HEK293 (cell line): ENCODE results near the gene PFN4.

ENCODE experiments used
- CTCF ChIA-PET: fragments of 350-600 bp; formaldehyde crosslinking; extraction: SDS; loops from one replicate; lab custom pipeline; 2021; ENCODE audit warnings: antibody characterized with exemption; lab: Yijun Ruan, JAX
- POLR2A ChIA-PET: fragments of 300-600 bp; formaldehyde crosslinking; extraction: SDS; loops from one replicate; lab custom pipeline; 2020; ENCODE audit warnings: antibody characterized with exemption, inconsistent platforms; lab: Yijun Ruan, JAX
- H3K27ac ChIP-seq: fragments of 200-500 bp; sonication (Bioruptor generic); 2 replicates; pipeline ENCODE4 v1.5.1; 2014; ENCODE audit warnings: low read depth, low read length, control low read depth, inconsistent platforms; ENCODE audit errors: extremely low read depth
- H3K36me3 ChIP-seq, 2 experiments: fragments of 200-500 bp in 1 of 2; sonication (Bioruptor generic) in 1 of 2; 1 replicate in 1 of 2; 2 replicates in 1 of 2; pipeline ENCODE4 v1.5.1; 2014 to 2017; ENCODE audit warnings: inconsistent platforms in 2 of 2, low read length in 2 of 2; ENCODE audit not compliant: control insufficient read depth in 2 of 2, insufficient read depth in 1 of 2
- H3K4me1 ChIP-seq: fragments of 200-500 bp; sonication (Bioruptor generic); 2 replicates; pipeline ENCODE4 v1.5.1; 2014; ENCODE audit warnings: mild to moderate bottlenecking, low read length, inconsistent platforms; ENCODE audit not compliant: control insufficient read depth, insufficient read depth
- H3K4me3 ChIP-seq: 2 replicates; pipeline ENCODE4 v1.5.1; 2011; ENCODE audit warnings: low read depth, mild to moderate bottlenecking, control low read depth, low read length, moderate library complexity
- H3K9me3 ChIP-seq: fragments of 200-500 bp; sonication (Bioruptor generic); 2 replicates; pipeline ENCODE4 v1.5.1; 2014; ENCODE audit warnings: low read depth, low read length, inconsistent platforms; ENCODE audit not compliant: control insufficient read depth, insufficient read depth
- BCL11A ChIP-seq: fragments of 450-650 bp; formaldehyde crosslinking; IDR thresholded peaks from 2 replicates; pipeline ENCODE4 v1.5.1; 2016; ENCODE audit warnings: low read depth, missing biosample characterization, missing genetic modification characterization
- KLF10 ChIP-seq: fragments of 450-650 bp; IDR thresholded peaks from 2 replicates; pipeline ENCODE4 v1.5.1; 2018; ENCODE audit warnings: missing biosample characterization, mild to moderate bottlenecking, missing genetic modification characterization
- OVOL3 ChIP-seq: fragments of 450-650 bp; formaldehyde crosslinking; IDR thresholded peaks from 2 replicates; pipeline ENCODE4 v1.5.1; 2016; ENCODE audit warnings: missing biosample characterization, missing genetic modification characterization
- REST ChIP-seq: fragments of 450-650 bp; formaldehyde crosslinking; IDR thresholded peaks from 2 replicates; pipeline ENCODE4 v1.5.1; 2016; ENCODE audit warnings: missing biosample characterization, missing genetic modification characterization
- SCRT1 ChIP-seq: fragments of 450-650 bp; formaldehyde crosslinking; IDR thresholded peaks from 2 replicates; pipeline ENCODE4 v1.5.1; 2016; ENCODE audit warnings: missing biosample characterization, missing genetic modification characterization, borderline replicate concordance
- YY1 ChIP-seq: fragments of 450-650 bp; formaldehyde crosslinking; IDR thresholded peaks from 2 replicates; pipeline ENCODE4 v1.5.1; 2018; ENCODE audit warnings: missing biosample characterization, missing genetic modification characterization
- ZBTB26 ChIP-seq: fragments of 450-650 bp; formaldehyde crosslinking; optimal IDR thresholded peaks from 2 replicates; pipeline ENCODE3; 2016; ENCODE audit warnings: missing biosample characterization, mild to moderate bottlenecking, missing genetic modification characterization
- ZFHX2 ChIP-seq: fragments of 450-650 bp; formaldehyde crosslinking; conservative IDR thresholded peaks from 2 replicates; pipeline ENCODE4 v1.5.1; 2016; ENCODE audit warnings: missing biosample characterization, missing genetic modification characterization
- ZNF146 ChIP-seq: fragments of 450-650 bp; formaldehyde crosslinking; IDR thresholded peaks from 2 replicates; pipeline ENCODE4 v1.5.1; 2016; ENCODE audit warnings: missing biosample characterization, missing genetic modification characterization
- ZNF324 ChIP-seq: fragments of 450-650 bp; formaldehyde crosslinking; IDR thresholded peaks from 2 replicates; pipeline ENCODE4 v1.5.1; 2016; ENCODE audit warnings: missing biosample characterization, missing genetic modification characterization
- ZNF335 ChIP-seq: fragments of 450-650 bp; formaldehyde crosslinking; conservative IDR thresholded peaks from 2 replicates; pipeline ENCODE4 v1.5.1; 2016; ENCODE audit warnings: missing biosample characterization, missing genetic modification characterization
- ZNF416 ChIP-seq: fragments of 450-650 bp; formaldehyde crosslinking; IDR thresholded peaks from 2 replicates; pipeline ENCODE4 v1.5.1; 2016; ENCODE audit warnings: missing biosample characterization, missing genetic modification characterization
- ZNF510 ChIP-seq: fragments of 450-650 bp; formaldehyde crosslinking; IDR thresholded peaks from 2 replicates; pipeline ENCODE4 v1.5.1; 2018; ENCODE audit warnings: mild to moderate bottlenecking, missing genetic modification characterization, missing biosample characterization; ENCODE audit not compliant: insufficient replicate concordance
- ZNF626 ChIP-seq: fragments of 450-650 bp; sonication (Bioruptor Pico); formaldehyde crosslinking; IDR thresholded peaks from 2 replicates; pipeline ENCODE4 v1.5.1; 2018; ENCODE audit warnings: missing biosample characterization, missing genetic modification characterization, inconsistent platforms
- ZNF664 ChIP-seq: fragments of 450-650 bp; formaldehyde crosslinking; IDR thresholded peaks from 2 replicates; pipeline ENCODE4 v1.5.1; 2016; ENCODE audit warnings: missing biosample characterization, missing genetic modification characterization
- ZNF777 ChIP-seq: fragments of 450-650 bp; formaldehyde crosslinking; IDR thresholded peaks from 2 replicates; pipeline ENCODE4 v1.5.1; 2017; ENCODE audit warnings: missing biosample characterization, missing genetic modification characterization, borderline replicate concordance
- ZNF785 ChIP-seq: fragments of 450-650 bp; formaldehyde crosslinking; IDR thresholded peaks from 2 replicates; pipeline ENCODE4 v1.5.1; 2016; ENCODE audit warnings: missing biosample characterization, missing genetic modification characterization
- ZNF843 ChIP-seq: fragments of 450-650 bp; formaldehyde crosslinking; IDR thresholded peaks from 2 replicates; pipeline ENCODE4 v1.5.1; 2016; ENCODE audit warnings: missing biosample characterization, missing genetic modification characterization
- TF ChIP-seq, protein P1 (sequence below): fragments of 450-650 bp; IDR thresholded peaks from 2 replicates; pipeline ENCODE4 v1.5.1; 2018; ENCODE audit warnings: missing biosample characterization, missing genetic modification characterization
- TF ChIP-seq, protein P2 (sequence below): fragments of 450-650 bp; formaldehyde crosslinking; IDR thresholded peaks from 2 replicates; pipeline ENCODE4 v1.5.1; 2016; ENCODE audit warnings: missing biosample characterization, missing genetic modification characterization

The PFN4 gene

DNA sequence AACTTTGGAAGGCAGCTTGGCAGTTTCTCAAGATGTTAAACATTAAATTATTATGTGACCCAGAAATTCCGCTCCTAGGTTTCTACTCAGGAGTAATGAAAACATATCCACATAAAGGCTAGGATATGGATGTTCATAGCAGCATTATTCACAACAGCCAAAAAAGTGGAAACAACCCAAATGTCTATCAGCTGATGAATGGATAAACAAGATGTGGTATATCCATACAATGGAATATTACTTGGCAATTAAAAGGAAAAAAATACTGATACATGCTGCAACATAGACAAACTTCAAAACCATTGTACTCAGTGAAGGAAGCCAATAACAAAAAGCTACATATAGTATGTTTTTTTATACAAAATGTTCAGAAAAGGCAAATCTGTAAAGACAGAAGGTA lies 39.4 kb upstream of the PFN4 start:
- POLR2A ChIA-PET = no interaction called here
- H3K4me1 ChIP-seq = no peaks in the 10 kb centered on the region
- H3K36me3 ChIP-seq = no peaks in the 10 kb centered on the region; a peak in 1 of 3 replicates
- H3K4me3 ChIP-seq = no peak overlapping the region
- TF ChIP-seq ZNF843 (tag by site-specific recombination) (no peak), ZNF785 (tag by site-specific recombination) (no peak), YY1 (tag by site-specific recombination) (no peak), ZNF146 (tag by site-specific recombination) (peak; percentile 48; the same call in 1 of the 2 replicates)
- TF ChIP-seq, all 188 proteins: peak for 1
- H3K9me3 ChIP-seq = no peaks in the 10 kb centered on the region
- CTCF ChIA-PET = interaction anchor here (0.9 to 1.0 kb wide), 2 partner anchors 56 to 78 kb away, joined by 3 to 4 read pairs; partner anchors contain the start of gene TP53I3
- H3K27ac ChIP-seq = no peak overlapping the region

GRCh38 chr2:24160761-24161160 lies 37.6 kb upstream of the PFN4 start:
- TF ChIP-seq ZNF416 (tag by site-specific recombination) (no peak), ZNF626 (tag by site-specific recombination) (no peak), REST (tag by site-specific recombination) (no peak)
- TF ChIP-seq, all 188 proteins: peak for 0
- Histone ChIP-seq H3K4me1 (no peaks in the 10 kb centered on the region), H3K9me3 (no peaks in the 10 kb centered on the region), H3K36me3 (no peaks in the 10 kb centered on the region; a peak in 1 of 3 replicates), H3K4me3 (no peak overlapping the region), H3K27ac (no peak overlapping the region)
- ChIA-PET CTCF (interaction anchor here (0.7 to 0.9 kb wide), 2 partner anchors 76 to 222 kb away, joined by 3 to 5 read pairs; partner anchors contain the start of gene TP53I3), POLR2A (no interaction called here)

- Histone ChIP-seq H3K4me1 (no peaks in the 10 kb centered on the region), H3K4me3 (no peak overlapping the region), H3K27ac (no peak overlapping the region), H3K9me3 (no peaks in the 10 kb centered on the region), H3K36me3 (no peaks in the 10 kb centered on the region; a peak in 1 of 3 replicates)
- ChIA-PET CTCF (interaction anchor here (1.8 kb wide), 1 partner anchor 76 kb away, joined by 4 read pairs; the partner anchor contains the start of gene TP53I3), POLR2A (no interaction called here)
- no peak for TF ChIP-seq ZNF510 (tag by site-specific recombination)
- TF ChIP-seq ZNF777 (tag by site-specific recombination) = no peak
- TF ChIP-seq ZNF664 (tag by site-specific recombination) = no peak
Observed at GRCh38 chr2:24159708-24160107, 36.6 kb upstream of the PFN4 start.

DNA sequence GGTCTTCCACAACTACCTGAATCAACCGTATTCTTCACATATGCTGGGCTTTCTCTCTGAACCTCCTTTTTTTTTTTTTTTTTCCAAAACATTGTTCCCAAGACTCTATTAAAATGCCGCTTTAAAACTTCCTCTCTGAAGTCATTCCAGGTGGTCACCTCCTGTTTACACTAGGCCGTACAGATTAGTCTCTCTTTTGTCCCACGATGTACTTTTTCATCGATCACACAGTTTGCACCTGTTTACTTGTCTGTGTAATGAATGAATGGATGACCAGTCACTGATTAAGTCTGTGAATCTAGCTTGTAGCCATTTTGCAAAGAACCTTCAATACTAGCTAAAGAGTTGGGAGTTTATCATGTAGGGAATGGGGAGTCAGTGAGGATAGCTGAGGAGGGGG lies 35.0 kb upstream of the PFN4 start:
- H3K4me3 ChIP-seq = no peak overlapping the region
- no peak overlapping the region for H3K27ac ChIP-seq
- POLR2A ChIA-PET = no interaction called here
- H3K4me1 ChIP-seq = no peaks in the 10 kb centered on the region
- no peaks in the 10 kb centered on the region for H3K9me3 ChIP-seq
- H3K36me3 ChIP-seq = no peaks in the 10 kb centered on the region; a peak in 1 of 3 replicates
- CTCF ChIA-PET = interaction anchor here (1.8 kb wide), 1 partner anchor 74 kb away, joined by 4 read pairs; the partner anchor contains the start of gene TP53I3
- no peak for TF ChIP-seq ZBTB26
- TF ChIP-seq ZNF335 (tag by site-specific recombination) = no peak
- TF ChIP-seq OVOL3 = no peak
- TF ChIP-seq, protein P1, sequence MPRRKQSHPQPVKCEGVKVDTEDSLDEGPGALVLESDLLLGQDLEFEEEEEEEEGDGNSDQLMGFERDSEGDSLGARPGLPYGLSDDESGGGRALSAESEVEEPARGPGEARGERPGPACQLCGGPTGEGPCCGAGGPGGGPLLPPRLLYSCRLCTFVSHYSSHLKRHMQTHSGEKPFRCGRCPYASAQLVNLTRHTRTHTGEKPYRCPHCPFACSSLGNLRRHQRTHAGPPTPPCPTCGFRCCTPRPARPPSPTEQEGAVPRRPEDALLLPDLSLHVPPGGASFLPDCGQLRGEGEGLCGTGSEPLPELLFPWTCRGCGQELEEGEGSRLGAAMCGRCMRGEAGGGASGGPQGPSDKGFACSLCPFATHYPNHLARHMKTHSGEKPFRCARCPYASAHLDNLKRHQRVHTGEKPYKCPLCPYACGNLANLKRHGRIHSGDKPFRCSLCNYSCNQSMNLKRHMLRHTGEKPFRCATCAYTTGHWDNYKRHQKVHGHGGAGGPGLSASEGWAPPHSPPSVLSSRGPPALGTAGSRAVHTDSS = no peak
- no peak for TF ChIP-seq KLF10 (tag by site-specific recombination)
- TF ChIP-seq ZNF324 = no peak
- TF ChIP-seq ZFHX2 = no peak
- no peak for TF ChIP-seq SCRT1
- TF ChIP-seq, protein P2, sequence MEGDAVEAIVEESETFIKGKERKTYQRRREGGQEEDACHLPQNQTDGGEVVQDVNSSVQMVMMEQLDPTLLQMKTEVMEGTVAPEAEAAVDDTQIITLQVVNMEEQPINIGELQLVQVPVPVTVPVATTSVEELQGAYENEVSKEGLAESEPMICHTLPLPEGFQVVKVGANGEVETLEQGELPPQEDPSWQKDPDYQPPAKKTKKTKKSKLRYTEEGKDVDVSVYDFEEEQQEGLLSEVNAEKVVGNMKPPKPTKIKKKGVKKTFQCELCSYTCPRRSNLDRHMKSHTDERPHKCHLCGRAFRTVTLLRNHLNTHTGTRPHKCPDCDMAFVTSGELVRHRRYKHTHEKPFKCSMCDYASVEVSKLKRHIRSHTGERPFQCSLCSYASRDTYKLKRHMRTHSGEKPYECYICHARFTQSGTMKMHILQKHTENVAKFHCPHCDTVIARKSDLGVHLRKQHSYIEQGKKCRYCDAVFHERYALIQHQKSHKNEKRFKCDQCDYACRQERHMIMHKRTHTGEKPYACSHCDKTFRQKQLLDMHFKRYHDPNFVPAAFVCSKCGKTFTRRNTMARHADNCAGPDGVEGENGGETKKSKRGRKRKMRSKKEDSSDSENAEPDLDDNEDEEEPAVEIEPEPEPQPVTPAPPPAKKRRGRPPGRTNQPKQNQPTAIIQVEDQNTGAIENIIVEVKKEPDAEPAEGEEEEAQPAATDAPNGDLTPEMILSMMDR = no peak
- TF ChIP-seq BCL11A = no peak
- TF ChIP-seq YY1 (tag by site-specific recombination) = no peak
